ENCODE results near the gene CREBBP.
"Not testable (repeated sequence)": the region's sequence is repeated elsewhere in the genome, so short reads cannot be mapped to it uniquely, and the experiment has no call there.

The CREBBP gene

DNA sequence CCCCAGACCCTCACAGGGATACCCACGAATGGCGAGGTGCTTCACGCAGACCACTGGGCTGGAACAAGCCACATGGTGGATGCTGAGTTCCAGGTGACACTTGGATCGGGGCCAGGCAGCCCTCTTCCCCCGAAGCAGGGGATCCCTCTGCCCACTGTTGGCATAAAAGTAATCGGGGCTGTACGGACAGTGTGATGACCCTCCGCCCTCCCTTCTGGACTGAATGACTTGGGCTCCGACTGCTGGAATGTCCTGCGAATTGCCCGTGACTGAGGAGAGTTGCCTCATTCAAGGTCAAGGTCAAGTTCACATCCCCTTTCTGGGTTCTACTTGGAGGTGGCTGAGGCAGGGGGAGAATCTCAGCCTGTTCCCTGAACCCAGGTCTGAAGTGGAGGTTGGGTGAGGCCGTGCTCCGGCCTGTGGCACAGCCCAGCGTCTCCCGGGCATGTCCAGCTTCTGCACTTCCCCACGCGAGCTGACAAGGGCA lies 28.5 kb upstream of the CREBBP start:
- DNase-seq (ENCODE audit: insufficient read length) (no peak), FAIRE-seq (no peak)
- TF ChIP-seq TAF1 (IDR thresholded peaks at IDR 0.05; ENCODE audit: borderline replicate concordance, low read depth, low read length): no peak
- TF ChIP-seq POLR2AphosphoS5 (IDR thresholded peaks at IDR 0.05; ENCODE audit: low read depth, low read length): no peak
- no peak for TF ChIP-seq POLR2A (IDR thresholded peaks at IDR 0.05; ENCODE audit: low read depth, low read length)

DNA sequence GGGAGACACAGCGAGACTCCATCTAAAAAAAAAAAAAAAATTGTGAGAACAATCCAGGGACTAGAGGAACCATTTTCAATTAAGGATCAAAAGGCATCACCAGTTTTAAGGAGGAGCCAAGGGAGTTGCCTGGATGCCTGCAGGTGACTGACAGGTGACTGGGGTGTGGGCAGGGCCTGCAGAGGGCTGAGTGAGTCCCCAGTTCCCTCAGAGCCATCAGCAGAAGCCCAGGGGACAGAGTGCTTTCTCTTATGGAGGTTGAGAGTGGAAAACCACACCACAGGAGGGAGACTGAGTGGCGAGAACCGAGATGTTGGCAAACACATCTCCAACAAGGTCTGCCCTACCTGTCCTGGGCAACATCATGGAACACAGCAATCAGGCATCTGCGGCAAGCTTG lies 27.1 kb upstream of the CREBBP start:
- DNase-seq (ENCODE audit: insufficient read length) (no peak), FAIRE-seq (no peak)
- TF ChIP-seq POLR2AphosphoS5 (IDR thresholded peaks at IDR 0.05; ENCODE audit: low read depth, low read length) (no peak), TAF1 (IDR thresholded peaks at IDR 0.05; ENCODE audit: borderline replicate concordance, low read depth, low read length) (no peak), POLR2A (IDR thresholded peaks at IDR 0.05; ENCODE audit: low read depth, low read length) (no peak)

DNA sequence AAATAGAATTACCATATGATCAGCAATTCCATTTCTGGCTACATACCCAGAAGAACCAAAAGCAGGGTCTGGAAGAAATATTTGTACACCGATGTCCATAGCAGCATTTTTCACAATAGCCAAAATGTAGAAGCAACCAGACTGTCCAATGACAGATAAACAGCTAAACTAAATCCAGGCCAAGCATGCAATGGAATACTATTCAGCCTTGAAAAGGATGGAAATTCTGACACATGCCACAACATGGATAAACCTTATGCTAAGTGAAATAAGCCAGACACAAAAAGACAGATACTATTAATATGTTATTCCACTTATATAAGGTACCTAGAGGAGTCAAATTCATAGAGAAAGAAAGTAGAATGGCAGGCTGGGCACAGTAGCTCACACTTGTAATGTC lies 25.9 kb upstream of the CREBBP start:
- DNase-seq (ENCODE audit: insufficient read length) (no peak), FAIRE-seq (no peak)
- TF ChIP-seq TAF1 (IDR thresholded peaks at IDR 0.05; ENCODE audit: borderline replicate concordance, low read depth, low read length): no peak

DNA sequence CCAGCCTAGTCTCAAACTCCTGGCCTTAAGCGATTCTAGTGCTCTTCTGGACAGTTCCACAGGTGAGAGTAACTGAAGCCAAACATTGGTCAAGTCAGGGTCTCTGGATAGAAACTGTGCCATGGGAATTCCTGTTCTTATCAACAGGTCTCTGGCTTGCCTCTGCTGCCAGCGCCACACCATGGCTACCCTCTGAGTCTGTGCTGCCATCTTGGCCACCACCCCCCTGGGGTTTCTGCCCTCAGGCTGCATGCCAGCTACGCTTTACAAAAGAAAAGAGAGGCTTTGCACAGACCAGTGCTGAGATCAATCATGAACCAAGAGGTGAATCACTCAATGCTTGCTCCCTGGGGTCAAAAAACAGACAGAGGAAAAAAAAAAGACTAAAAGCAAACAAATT lies 24.4 kb upstream of the CREBBP start:
- TF ChIP-seq TAF1 (IDR thresholded peaks at IDR 0.05; ENCODE audit: borderline replicate concordance, low read depth, low read length) (no peak), POLR2AphosphoS5 (IDR thresholded peaks at IDR 0.05; ENCODE audit: low read depth, low read length) (no peak), POLR2A (IDR thresholded peaks at IDR 0.05; ENCODE audit: low read depth, low read length) (no peak)
- DNase-seq (ENCODE audit: insufficient read length): no peak
- FAIRE-seq: no peak

DNA sequence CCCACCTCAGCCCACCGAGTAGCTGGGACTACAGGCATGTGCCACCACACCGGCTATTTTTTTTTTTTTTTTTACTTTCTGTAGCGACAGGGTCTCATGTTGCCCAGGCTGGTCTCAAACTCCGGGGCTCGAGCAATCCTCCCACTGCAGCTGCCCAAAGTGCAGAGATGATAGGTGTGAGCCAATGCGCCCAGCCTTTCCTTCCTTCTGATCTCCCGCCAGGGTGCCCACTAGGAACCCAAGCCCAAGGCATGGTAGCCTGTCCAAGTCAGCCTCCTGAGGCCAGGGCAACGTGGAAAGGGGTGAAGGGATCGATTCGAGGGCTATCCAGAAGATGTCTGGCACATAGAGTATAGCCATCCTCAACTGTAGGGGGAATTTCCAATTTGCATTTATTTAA lies 9.6 kb upstream of the CREBBP start:
- FAIRE-seq (no peak), DNase-seq (ENCODE audit: insufficient read length) (no peak)
- TF ChIP-seq TAF1 (IDR thresholded peaks at IDR 0.05; ENCODE audit: borderline replicate concordance, low read depth, low read length) (no peak), POLR2AphosphoS5 (IDR thresholded peaks at IDR 0.05; ENCODE audit: low read depth, low read length) (no peak), POLR2A (IDR thresholded peaks at IDR 0.05; ENCODE audit: low read depth, low read length) (no peak)

DNA sequence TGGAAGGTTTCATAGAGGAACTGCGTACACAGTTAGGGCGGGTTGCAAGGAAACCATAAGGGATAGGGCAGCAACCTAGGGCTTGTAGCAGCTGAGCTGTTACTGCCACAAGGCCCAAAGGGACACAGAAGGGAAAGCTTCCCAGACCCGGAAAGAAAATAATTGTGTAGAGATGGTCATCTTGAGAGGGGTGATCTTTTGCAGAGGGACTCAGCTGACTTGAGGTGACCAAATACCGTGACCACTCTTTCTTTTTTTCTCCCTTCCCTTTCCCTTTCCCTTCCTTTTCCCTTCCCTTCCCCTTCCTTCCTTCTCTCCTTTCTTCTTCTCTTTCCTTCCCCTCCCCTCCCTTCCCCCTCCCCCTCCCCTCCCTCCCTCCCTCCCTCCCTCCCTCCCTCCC lies 8.5 kb upstream of the CREBBP start:
- TF ChIP-seq TAF1 (IDR thresholded peaks at IDR 0.05; ENCODE audit: borderline replicate concordance, low read depth, low read length): no peak
- TF ChIP-seq POLR2AphosphoS5 (IDR thresholded peaks at IDR 0.05; ENCODE audit: low read depth, low read length): no peak
- TF ChIP-seq POLR2A (IDR thresholded peaks at IDR 0.05; ENCODE audit: low read depth, low read length): no peak
- no peak for DNase-seq (ENCODE audit: insufficient read length)
- no peak for FAIRE-seq

DNA sequence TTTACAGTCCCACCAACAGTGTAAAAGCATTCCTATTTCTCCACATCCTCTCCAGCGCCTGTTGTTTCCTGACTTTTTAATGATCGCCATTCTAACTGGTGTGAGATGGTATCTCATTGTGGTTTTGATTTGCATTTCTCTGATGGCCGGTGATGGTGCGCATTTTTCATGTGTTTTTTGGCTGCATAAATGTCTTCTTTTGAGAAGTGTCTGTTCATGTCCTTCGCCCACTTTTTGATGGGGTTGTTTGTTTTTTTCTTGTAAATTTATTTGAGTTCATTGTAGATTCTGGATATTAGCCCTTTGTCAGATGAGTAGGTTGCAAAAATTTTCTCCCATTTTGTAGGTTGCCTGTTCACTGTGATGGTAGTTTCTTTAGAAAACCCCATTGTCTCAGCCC lies 5.5 kb upstream of the CREBBP start:
- DNase-seq (ENCODE audit: insufficient read length); FAIRE-seq: not testable (repeated sequence)

DNA sequence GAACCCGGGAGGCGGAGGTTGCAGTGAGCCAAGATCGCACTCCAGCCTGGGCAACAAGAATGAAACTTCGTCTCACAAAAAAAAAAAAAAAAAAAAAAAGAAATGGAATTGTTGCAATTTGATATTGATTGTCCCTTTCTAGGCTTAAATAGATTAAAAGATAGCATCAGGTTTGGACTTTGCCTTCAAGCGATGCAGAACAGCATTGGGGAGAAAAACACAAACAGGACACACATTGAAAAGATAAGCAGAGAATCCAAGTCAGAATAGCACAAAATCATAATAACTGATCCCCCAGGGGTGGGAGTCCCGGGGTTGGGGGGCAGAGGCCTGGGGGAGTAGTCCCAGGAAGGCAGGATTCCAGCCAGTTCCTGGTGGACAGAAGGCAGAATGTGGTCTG lies 3.9 kb upstream of the CREBBP start:
- DNase-seq (ENCODE audit: insufficient read length) (no peak), FAIRE-seq (no peak)
- no peak for TF ChIP-seq POLR2AphosphoS5 (IDR thresholded peaks at IDR 0.05; ENCODE audit: low read depth, low read length)
- TF ChIP-seq POLR2A (IDR thresholded peaks at IDR 0.05; ENCODE audit: low read depth, low read length): no peak
- TF ChIP-seq TAF1 (IDR thresholded peaks at IDR 0.05; ENCODE audit: borderline replicate concordance, low read depth, low read length): no peak

DNA sequence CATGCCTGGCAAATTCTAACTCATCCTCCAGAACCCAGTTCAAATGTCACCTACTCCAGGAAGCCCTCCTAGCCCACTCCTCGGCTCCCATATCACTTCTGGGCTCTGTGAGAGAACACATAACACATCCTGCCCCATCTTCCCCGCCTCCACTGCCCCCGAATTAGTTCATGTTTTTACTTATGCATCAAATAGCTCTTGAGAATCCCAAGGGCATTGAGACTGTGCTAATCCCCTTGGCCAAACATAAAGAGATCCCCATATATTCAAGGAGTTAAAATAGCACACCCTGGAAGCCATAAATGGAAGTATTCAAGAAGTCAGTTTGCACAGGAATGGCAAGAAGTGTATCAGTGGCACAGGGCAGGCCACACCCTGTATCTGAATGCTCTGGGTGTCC lies 2.0 kb upstream of the CREBBP start:
- DNase-seq (ENCODE audit: insufficient read length): no peak
- no peak for FAIRE-seq
- no peak for TF ChIP-seq TAF1 (IDR thresholded peaks at IDR 0.05; ENCODE audit: borderline replicate concordance, low read depth, low read length)
- no peak for TF ChIP-seq POLR2A (IDR thresholded peaks at IDR 0.05; ENCODE audit: low read depth, low read length)
- TF ChIP-seq POLR2AphosphoS5 (IDR thresholded peaks at IDR 0.05; ENCODE audit: low read depth, low read length): no peak

DNA sequence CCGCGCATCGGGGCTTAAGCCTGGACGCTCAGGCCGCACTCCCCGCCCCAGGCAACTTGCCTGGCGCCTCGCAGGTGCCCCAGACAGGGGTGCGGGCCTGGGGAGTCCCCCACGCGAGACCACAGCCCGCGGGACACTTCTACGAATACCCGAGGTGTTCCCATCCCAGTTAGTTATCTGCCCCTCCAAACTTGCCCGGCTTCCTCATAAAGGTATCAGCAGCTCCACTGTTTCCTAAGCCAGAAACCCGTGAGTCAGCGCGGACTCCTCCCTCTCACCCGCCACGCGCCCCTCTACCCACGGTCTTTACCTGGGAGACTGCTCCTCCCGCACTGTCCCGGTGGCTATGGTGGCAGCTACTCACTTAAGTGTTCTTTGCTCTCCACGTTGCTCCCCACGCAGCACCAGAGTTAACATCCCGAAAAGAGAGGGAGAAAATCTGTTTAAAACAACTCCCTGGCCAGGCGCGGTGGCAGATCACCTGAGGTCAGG lies 1.0 kb upstream of the CREBBP start:
- FAIRE-seq (no peak), DNase-seq (ENCODE audit: insufficient read length) (no peak)
- TF ChIP-seq POLR2AphosphoS5 (IDR thresholded peaks at IDR 0.05; ENCODE audit: low read depth, low read length) (no peak), POLR2A (IDR thresholded peaks at IDR 0.05; ENCODE audit: low read depth, low read length) (no peak), TAF1 (IDR thresholded peaks at IDR 0.05; ENCODE audit: borderline replicate concordance, low read depth, low read length) (no peak)

DNA sequence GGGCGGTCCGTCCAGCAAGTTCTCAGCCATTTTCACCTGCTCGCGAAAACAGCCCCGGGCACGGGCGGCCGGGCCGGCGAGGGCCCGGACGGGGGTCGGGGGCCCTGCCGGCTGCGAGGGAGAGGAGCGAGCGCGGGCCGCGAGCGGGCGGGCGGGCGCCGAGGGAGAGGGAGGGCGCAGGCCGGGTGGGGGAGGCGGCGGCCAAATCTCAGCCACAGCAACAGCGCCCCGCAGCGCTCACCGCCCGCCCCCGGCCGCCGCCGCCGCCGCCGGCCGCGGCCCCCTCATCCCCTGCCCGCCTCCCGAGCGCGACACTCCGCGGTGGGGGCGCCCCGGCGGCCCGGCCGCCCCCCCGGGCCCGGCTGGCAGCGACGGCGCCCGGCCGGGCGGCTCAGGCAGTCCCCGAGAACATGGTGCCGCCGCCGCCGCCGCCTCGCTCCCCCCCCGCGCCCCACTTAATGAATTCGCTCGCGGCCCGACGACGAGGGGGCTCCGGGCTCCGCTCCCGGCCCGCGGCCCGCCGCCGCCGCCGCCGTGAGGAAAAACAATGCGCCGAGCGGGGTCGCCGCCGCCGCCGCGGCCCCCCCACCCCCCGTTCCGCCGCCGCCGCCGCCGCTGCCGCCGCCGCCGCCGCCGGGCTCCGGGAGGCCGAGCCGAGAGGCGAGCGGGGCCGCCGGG lies 487 bp downstream of the CREBBP start:
- FAIRE-seq: no peak
- DNase-seq (ENCODE audit: insufficient read length): peak; percentile 61
- TF ChIP-seq TAF1 (IDR thresholded peaks at IDR 0.05; ENCODE audit: borderline replicate concordance, low read depth, low read length) (no peak), POLR2AphosphoS5 (IDR thresholded peaks at IDR 0.05; ENCODE audit: low read depth, low read length) (no peak), POLR2A (IDR thresholded peaks at IDR 0.05; ENCODE audit: low read depth, low read length) (no peak)

DNA sequence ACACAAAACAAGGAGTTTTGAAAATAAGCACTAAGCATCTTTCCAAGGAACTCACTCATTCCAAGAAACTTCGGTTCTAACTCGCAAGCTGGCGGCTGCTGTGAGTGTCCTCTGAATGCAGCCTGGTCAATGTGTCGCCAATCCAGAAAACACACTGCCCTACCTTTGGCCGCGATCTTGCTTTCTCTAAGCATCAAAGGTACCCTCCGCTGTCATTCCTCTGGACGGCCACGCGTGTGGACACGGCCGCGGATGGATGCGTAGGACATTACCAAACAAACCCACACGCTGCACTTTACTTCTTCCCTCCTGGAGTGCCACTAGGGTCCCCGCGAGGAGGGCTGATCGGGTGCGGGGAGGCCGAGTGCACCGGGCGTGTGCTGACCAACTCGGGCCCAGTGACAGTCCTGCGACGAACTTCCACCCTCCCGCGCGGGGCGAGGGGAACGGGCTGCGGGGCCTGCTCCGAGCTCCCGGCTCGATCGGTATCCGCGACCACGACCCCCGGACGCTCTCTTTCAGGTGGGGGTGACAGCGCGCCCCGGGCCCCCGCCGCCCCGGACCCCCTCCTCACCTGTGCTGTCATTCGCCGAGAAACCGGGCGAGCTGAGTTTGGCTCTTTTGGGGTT lies 1.1 kb downstream of the CREBBP start:
- DNase-seq (ENCODE audit: insufficient read length) (no peak), FAIRE-seq (peak; percentile 71)
- TF ChIP-seq POLR2AphosphoS5 (IDR thresholded peaks at IDR 0.05; ENCODE audit: low read depth, low read length): no peak
- no peak for TF ChIP-seq TAF1 (IDR thresholded peaks at IDR 0.05; ENCODE audit: borderline replicate concordance, low read depth, low read length)
- TF ChIP-seq POLR2A (IDR thresholded peaks at IDR 0.05; ENCODE audit: low read depth, low read length): no peak; the same call in 1 of the 2 replicates
